H1 (cell line): ENCODE data around the gene KLHL34. TPM values are rescaled to one million over a fixed set of nuclear protein-coding genes. Genes with fewer than 3 reads are reported as not detected.

Experiments
- CTCF ChIA-PET: fragments of 300-600 bp; sonication (Branson Sonifier 250); formaldehyde crosslinking; loops from one replicate; lab custom pipeline; 2021; ENCODE audit not compliant: partially characterized antibody; lab: Charles Lee
- POLR2A ChIA-PET: fragments of 300-600 bp; sonication (Branson Sonifier 250); formaldehyde crosslinking; loops from one replicate; lab custom pipeline; 2021; ENCODE audit warnings: inconsistent platforms; ENCODE audit not compliant: partially characterized antibody; lab: Charles Lee
- DNase-seq, 2 experiments: peaks; one replicate each; pipeline versions ENCODE4 v3.0.0 to v3.0.0-alpha.2; 2010 to 2022; ENCODE audit warnings: low spot score in 2 of 2, low read depth in 1 of 2, mixed read lengths in 1 of 2
- FAIRE-seq: peaks from 2 replicates; lab custom pipeline; 2011; peaks lifted over from hg19 to GRCh38; lab: Jason Lieb, UNC
- H2AFZ ChIP-seq: 2 replicates; pipeline ENCODE4 v1.8.1; 2012; ENCODE audit warnings: low read length, inconsistent platforms
- H2AK5ac ChIP-seq: 2 replicates; pipeline ENCODE4 v1.6.1; 2013; ENCODE audit warnings: low read depth, low read length
- H2BK120ac ChIP-seq: replicated peaks from 2 replicates; pipeline ENCODE3; 2013; ENCODE audit warnings: low read depth, low read length, inconsistent platforms
- H2BK12ac ChIP-seq: 2 replicates; pipeline ENCODE4 v1.6.1; 2013; ENCODE audit warnings: low read depth, low read length
- H2BK15ac ChIP-seq: 2 replicates; pipeline ENCODE4 v1.6.1; 2013; ENCODE audit warnings: low read length
- H2BK20ac ChIP-seq: 2 replicates; pipeline ENCODE4 v1.6.1; 2013; ENCODE audit warnings: low read length
- H2BK5ac ChIP-seq: 2 replicates; pipeline ENCODE4 v1.6.1; 2013; ENCODE audit warnings: low read depth, low read length
- H3K14ac ChIP-seq: 2 replicates; pipeline ENCODE4 v1.6.1; 2013; ENCODE audit warnings: inconsistent platforms; ENCODE audit not compliant: insufficient read length
- H3K18ac ChIP-seq: 2 replicates; pipeline ENCODE4 v1.6.1; 2013; ENCODE audit warnings: low read length; ENCODE audit errors: extremely low read depth
- H3K23ac ChIP-seq: 2 replicates; pipeline ENCODE4 v1.6.1; 2013; ENCODE audit warnings: inconsistent platforms; ENCODE audit not compliant: insufficient read length
- H3K23me2 ChIP-seq: 2 replicates; pipeline ENCODE4 v1.6.1; 2013; ENCODE audit warnings: low read depth, low read length
- H3K27ac ChIP-seq: 2 replicates; pipeline ENCODE4 v1.6.1; 2011; ENCODE audit warnings: low read depth, low read length, inconsistent platforms
- H3K27me3 ChIP-seq, 4 experiments: replicated peaks in 1 of 4; 1 replicate in 1 of 4; 2 replicates in 3 of 4; pipeline versions ENCODE4 v1.6.1 to v1.8.1; 2011 to 2013; ENCODE audit warnings: low read length in 3 of 4, mild to moderate bottlenecking in 3 of 4, inconsistent platforms in 2 of 4, mixed read lengths in 2 of 4, moderate library complexity in 1 of 4; ENCODE audit not compliant: control insufficient read depth in 3 of 4, insufficient read depth in 3 of 4; ENCODE audit errors: extremely low read depth in 1 of 4
- H3K36me3 ChIP-seq, 4 experiments: 2 replicates each; pipeline versions ENCODE4 v1.6.1 to v1.8.1; 2011 to 2013; ENCODE audit warnings: mild to moderate bottlenecking in 4 of 4, low read length in 3 of 4, moderate library complexity in 2 of 4, control low read depth in 1 of 4, inconsistent platforms in 1 of 4; ENCODE audit not compliant: insufficient read depth in 4 of 4, control insufficient read depth in 2 of 4
- H3K4ac ChIP-seq: replicated peaks from 2 replicates; pipeline ENCODE3; 2013; ENCODE audit warnings: low read length, low read depth, mixed read lengths, inconsistent platforms; ENCODE audit not compliant: insufficient read length
- H3K4me1 ChIP-seq, 4 experiments: replicated peaks in 1 of 4; 1 replicate in 1 of 4; 2 replicates in 3 of 4; pipeline versions ENCODE4 v1.6.1 to v1.8.1; 2011 to 2013; ENCODE audit warnings: low read length in 3 of 4, inconsistent platforms in 2 of 4, mixed read lengths in 1 of 4; ENCODE audit not compliant: insufficient read depth in 4 of 4, control insufficient read depth in 3 of 4
- H3K4me2 ChIP-seq, 2 experiments: 2 replicates each; pipeline versions ENCODE4 v1.6.1 to v1.8.1; 2011 to 2013; ENCODE audit warnings: low read depth in 2 of 2, low read length in 2 of 2, control low read depth in 1 of 2, inconsistent platforms in 1 of 2, mild to moderate bottlenecking in 1 of 2; ENCODE audit not compliant: insufficient read depth in 1 of 2
- H3K4me3 ChIP-seq, 4 experiments: fragments of 200-600, 300-600 bp in 1 of 4; sonication (generic), shearing (Covaris generic), sonication (Bioruptor Twin) in 1 of 4; 2 replicates each; pipeline versions ENCODE4 v1.5.1 to v1.8.1; 2011 to 2016; ENCODE audit warnings: low read length in 4 of 4, low read depth in 3 of 4, control low read depth in 2 of 4, inconsistent platforms in 2 of 4, mild to moderate bottlenecking in 2 of 4, mixed read lengths in 1 of 4, moderate library complexity in 1 of 4; ENCODE audit not compliant: insufficient read depth in 2 of 4; ENCODE audit errors: extremely low read depth in 1 of 4
- H3K56ac ChIP-seq: replicated peaks from 2 replicates; pipeline ENCODE3; 2013; ENCODE audit warnings: low read depth, mild to moderate bottlenecking, mixed read lengths, low read length, inconsistent platforms; ENCODE audit not compliant: insufficient read length
- H3K79me1 ChIP-seq: 2 replicates; pipeline ENCODE4 v1.6.1; 2013; ENCODE audit warnings: low read depth, low read length, control low read depth
- H3K79me2 ChIP-seq, 2 experiments: 2 replicates each; pipeline versions ENCODE4 v1.6.1 to v1.8.1; 2012 to 2013; ENCODE audit warnings: low read length in 2 of 2, mild to moderate bottlenecking in 2 of 2, inconsistent platforms in 1 of 2; ENCODE audit not compliant: insufficient read depth in 2 of 2, control insufficient read depth in 1 of 2
- H3K9ac ChIP-seq, 4 experiments: replicated peaks in 1 of 4; 1 replicate in 1 of 4; 2 replicates in 3 of 4; pipeline versions ENCODE4 v1.6.1 to v1.8.1; 2011 to 2013; ENCODE audit warnings: low read depth in 3 of 4, low read length in 3 of 4, control low read depth in 2 of 4, mild to moderate bottlenecking in 2 of 4, moderate library complexity in 2 of 4, inconsistent platforms in 1 of 4; ENCODE audit errors: extremely low read depth in 1 of 4
- H3K9me3 ChIP-seq, 2 experiments: 2 replicates each; pipeline versions ENCODE4 v1.6.1 to v1.8.1; 2012 to 2013; ENCODE audit warnings: mild to moderate bottlenecking in 2 of 2, moderate library complexity in 2 of 2, control low read depth in 1 of 2, inconsistent platforms in 1 of 2, low read depth in 1 of 2, low read length in 1 of 2, mixed read lengths in 1 of 2; ENCODE audit not compliant: insufficient read depth in 2 of 2
- H4K20me1 ChIP-seq, 2 experiments: replicated peaks in 1 of 2; 2 replicates each; pipeline versions ENCODE3 to v1.8.1; 2011 to 2013; ENCODE audit warnings: inconsistent platforms in 2 of 2, low read length in 2 of 2, mild to moderate bottlenecking in 1 of 2; ENCODE audit not compliant: insufficient read depth in 2 of 2, control insufficient read depth in 1 of 2
- H4K5ac ChIP-seq: 2 replicates; pipeline ENCODE4 v1.6.1; 2013; ENCODE audit warnings: low read length, low read depth, mixed read lengths, inconsistent platforms; ENCODE audit not compliant: insufficient read length
- H4K8ac ChIP-seq: 2 replicates; pipeline ENCODE4 v1.8.0; 2013; ENCODE audit warnings: mild to moderate bottlenecking, moderate library complexity, low read length, inconsistent platforms; ENCODE audit not compliant: insufficient read depth; ENCODE audit errors: extremely low read depth
- H4K91ac ChIP-seq: replicated peaks from 2 replicates; pipeline ENCODE3; 2013; ENCODE audit warnings: low read length, mixed read lengths, inconsistent platforms; ENCODE audit not compliant: insufficient read length
- BCL11A ChIP-seq, 2 experiments: IDR thresholded peaks; one replicate each; pipeline ENCODE4 v1.6.1; 2011; ENCODE audit warnings: low read depth in 2 of 2, low read length in 2 of 2, mild to moderate bottlenecking in 2 of 2
- CBX5 ChIP-seq: fragments of 300-800, 300-1000 bp; sonication (generic); IDR thresholded peaks from 2 replicates; pipeline ENCODE4 v1.7.1; 2016; ENCODE audit warnings: antibody characterized with exemption, low read length, low read depth
- CHD1 ChIP-seq: IDR thresholded peaks from 2 replicates; pipeline ENCODE4 v1.6.1; 2012; ENCODE audit warnings: low read depth, low read length, improper control_type of control experiment
- CTBP2 ChIP-seq: IDR thresholded peaks from 2 replicates; pipeline ENCODE4 v1.7.0; 2011; ENCODE audit warnings: borderline replicate concordance, mild to moderate bottlenecking, moderate library complexity, mixed read lengths, low read length; ENCODE audit not compliant: insufficient read depth, insufficient read length
- FOSL1 ChIP-seq: IDR thresholded peaks from 2 replicates; pipeline ENCODE4 v1.6.1; 2011; ENCODE audit warnings: mild to moderate bottlenecking, low read depth, low read length, moderate library complexity; ENCODE audit not compliant: insufficient read depth
- JUN ChIP-seq: IDR thresholded peaks from 2 replicates; pipeline ENCODE4 v1.6.1; 2011; ENCODE audit warnings: low read depth, mild to moderate bottlenecking, improper control_type of control experiment, low read length
- JUND ChIP-seq: IDR thresholded peaks from 2 replicates; pipeline ENCODE4 v1.6.1; 2011; ENCODE audit warnings: mild to moderate bottlenecking, improper control_type of control experiment, low read length
- KDM5A ChIP-seq: fragments of 200-600 bp; IDR thresholded peaks from 2 replicates; pipeline ENCODE4 v1.7.1; 2012; ENCODE audit warnings: mild to moderate bottlenecking, low read length, inconsistent platforms, mixed read lengths
- MAFK ChIP-seq: IDR thresholded peaks from 2 replicates; pipeline ENCODE4 v1.6.1; 2012; ENCODE audit warnings: low read depth, mild to moderate bottlenecking, improper control_type of control experiment, low read length
- NANOG ChIP-seq: IDR thresholded peaks from 2 replicates; pipeline ENCODE4 v1.6.1; 2011; ENCODE audit warnings: low read length, low read depth, mild to moderate bottlenecking, inconsistent platforms; ENCODE audit not compliant: insufficient read depth, poor library complexity, severe bottlenecking
- PHF8 ChIP-seq: fragments of 200-600 bp; sonication (generic); conservative IDR thresholded peaks from 2 replicates; pipeline ENCODE4 v1.7.1; 2012; ENCODE audit warnings: low read depth, mild to moderate bottlenecking, inconsistent platforms, low read length, moderate library complexity
- POLR2A ChIP-seq, 2 experiments: IDR thresholded peaks; 1 replicate in 1 of 2; 2 replicates in 1 of 2; pipeline ENCODE4 v1.6.1; 2011; ENCODE audit warnings: low read depth in 2 of 2, low read length in 2 of 2, mild to moderate bottlenecking in 2 of 2; ENCODE audit errors: control extremely low read depth in 1 of 2
- POLR2AphosphoS5 ChIP-seq: IDR thresholded peaks from 2 replicates; pipeline ENCODE4 v1.6.1; 2011; ENCODE audit warnings: low read depth, low read length
- SAP30 ChIP-seq: fragments of 300-600 bp; sonication (generic); IDR thresholded peaks from 2 replicates; pipeline ENCODE4 v1.7.1; 2012; ENCODE audit warnings: low read length, moderate library complexity, mild to moderate bottlenecking, inconsistent platforms; ENCODE audit not compliant: insufficient read depth, insufficient replicate concordance
- SIX5 ChIP-seq: IDR thresholded peaks from 2 replicates; pipeline ENCODE4 v1.6.1; 2011; ENCODE audit warnings: mild to moderate bottlenecking, low read depth, low read length
- ZNF274 ChIP-seq: IDR thresholded peaks from 2 replicates; pipeline ENCODE4 v1.7.0; 2012; ENCODE audit warnings: low read length, borderline replicate concordance; ENCODE audit errors: extremely low read depth
- WGBS, 2 experiments: shearing (Covaris generic) in 1 of 2; methylation state at CpG; one replicate each; pipeline versions ENCODE4 v1.1.6 to v1.1.7; 2013 to 2015; ENCODE audit warnings: low lambda C conversion rate in 2 of 2, mixed read lengths in 2 of 2, inconsistent platforms in 1 of 2, low coverage in 1 of 2, missing lambda C conversion rate in 1 of 2; ENCODE audit not compliant: insufficient replicate concordance in 2 of 2, insufficient coverage in 1 of 2, insufficient read length in 1 of 2; ENCODE audit errors: extremely low coverage in 1 of 2, missing lambda C conversion rate in 1 of 2; 5-methylcytosine and 5-hydroxymethylcytosine counted together
- polyA plus RNA-seq, 7 experiments: library from polyadenylated mRNA; depleted of rRNA in 3 of 7; stranded (reverse) in 5 of 7; unstranded in 2 of 7; fragments of >200 nt in 5 of 7; fragments of 200-250 nt in 2 of 7; gene quantifications; 1 replicate in 5 of 7; 2 replicates in 1 of 7; 4 replicates in 1 of 7; pipeline versions ENCODE4 v1.2.1 to v1.2.3, GENCODE V29; 2011 to 2013; ENCODE audit warnings: missing spikeins in 2 of 7, mixed read lengths in 2 of 7
- total RNA-seq: library from RNA; stranded (reverse); fragmentation: NEBNext Ultra II Directional; extraction: Animal tissue kit (Norgen Biotek cat#: 25700); gene quantifications from 2 replicates; pipeline ENCODE4 v1.2.1, GENCODE V29; 2021

KLHL34 gene
- total and polyA plus RNA-seq, 2 of the 8 experiments (the other 6 are each of a cell fraction or from before 2014, with no cell fraction given) = not detected

DNA sequence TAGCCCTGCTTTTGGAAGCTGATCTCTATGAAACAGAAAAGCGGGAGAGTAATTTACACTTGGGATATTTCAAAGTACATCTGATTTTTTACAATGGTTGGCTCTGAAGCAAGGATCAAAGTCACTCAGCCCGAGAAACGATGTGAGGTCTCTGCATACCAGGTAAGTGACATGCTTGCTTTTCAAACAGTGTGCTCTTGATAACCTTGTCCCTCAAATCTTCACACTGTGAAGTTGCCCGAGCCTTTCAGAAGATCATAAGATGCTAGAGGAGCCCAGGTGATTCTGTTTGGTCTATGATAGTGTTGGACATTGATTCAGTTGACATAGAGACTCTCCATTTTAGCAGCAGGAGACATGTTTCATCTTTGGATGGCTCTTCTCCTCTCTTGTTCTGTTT lies 47.1 kb upstream of the KLHL34 start:
- WGBS, 2 experiments = 95% methylated on average over 2 of the region's 4 CpGs; no CpG with 5 or more reads in 1 of the 2 experiments
- H3K9me3 ChIP-seq = no peaks in the 10 kb centered on the region
- H3K79me2 ChIP-seq = no peaks in the 10 kb centered on the region
- H3K4me1 ChIP-seq = no peaks in the 10 kb centered on the region
- no peak overlapping the region for H3K27ac ChIP-seq
- FAIRE-seq = no peak
- H2AFZ ChIP-seq = no peak overlapping the region
- H3K56ac ChIP-seq = no peak overlapping the region
- H3K27me3 ChIP-seq = no peaks in the 10 kb centered on the region
- H2BK20ac ChIP-seq = no peak overlapping the region
- H3K9ac ChIP-seq = no peak overlapping the region
- ChIA-PET POLR2A (no interaction called here), CTCF (no interaction called here)
- no peak overlapping the region for H3K4me3 ChIP-seq
- H3K18ac ChIP-seq = no peak overlapping the region
- no peaks in the 10 kb centered on the region for H3K23me2 ChIP-seq
- H2BK5ac ChIP-seq = no peak overlapping the region
- no peak overlapping the region for H3K4me2 ChIP-seq
- H3K36me3 ChIP-seq = no peaks in the 10 kb centered on the region
- no peak overlapping the region for H2AK5ac ChIP-seq
- H3K79me1 ChIP-seq = no peaks in the 10 kb centered on the region
- H2BK12ac ChIP-seq = no peak overlapping the region
- no peak overlapping the region for H4K91ac ChIP-seq
- no peak overlapping the region for H2BK15ac ChIP-seq
- H3K23ac ChIP-seq = no peak overlapping the region
- DNase-seq = no peak
- no peak overlapping the region for H2BK120ac ChIP-seq
- no peak overlapping the region for H4K8ac ChIP-seq
- no peak overlapping the region for H3K4ac ChIP-seq
- H4K20me1 ChIP-seq = no peaks in the 10 kb centered on the region
- H3K14ac ChIP-seq = no peak overlapping the region
- H4K5ac ChIP-seq = no peak overlapping the region
- TF ChIP-seq JUND (no peak), CHD1 (no peak), JUN (no peak), PHF8 (no peak), POLR2A (IDR thresholded peaks at IDR 0.05; ENCODE audit: control extremely low read depth in 1 of 2, low read depth in 2 of 2, low read length in 2 of 2) (no peak), KDM5A (no peak), BCL11A (IDR thresholded peaks at IDR 0.05; ENCODE audit: low read depth in 2 of 2, low read length in 2 of 2) (no peak), CBX5 (no peak), CTBP2 (no peak), FOSL1 (no peak), POLR2AphosphoS5 (no peak), ZNF274 (no peak), SAP30 (no peak), SIX5 (no peak), NANOG (no peak), MAFK (no peak)
